GM06990 (cell line): ENCODE data around the gene RPS6KA3.

Experiments
- DNase-seq: peaks from one replicate; pipeline ENCODE4 v3.0.0-alpha.2; 2011; ENCODE audit not compliant: insufficient read length; ENCODE audit errors: extremely low read depth
- H3K27me3 ChIP-seq: replicated peaks from 2 replicates; pipeline ENCODE4 v1.6.0; 2011; ENCODE audit warnings: low read length; ENCODE audit not compliant: control insufficient read depth, insufficient read depth
- H3K36me3 ChIP-seq: 2 replicates; pipeline ENCODE4 v1.5.1; 2011; ENCODE audit warnings: low read length; ENCODE audit not compliant: control insufficient read depth, insufficient read depth
- H3K4me3 ChIP-seq: replicated peaks from 2 replicates; pipeline ENCODE4 v1.5.1; 2011; ENCODE audit warnings: low read depth, mild to moderate bottlenecking, control low read depth, low read length
- CTCF ChIP-seq: IDR thresholded peaks from 2 replicates; pipeline ENCODE4 v1.5.1; 2011; ENCODE audit warnings: low read length, control low read depth, mild to moderate bottlenecking, inconsistent platforms; ENCODE audit not compliant: insufficient read depth, poor library complexity, severe bottlenecking

RPS6KA3 gene

GRCh38 chrX:20309806-20310205 is 43.1 kb upstream of the RPS6KA3 start:
- no peak for DNase-seq
- H3K27me3 ChIP-seq = no peaks in the 10 kb centered on the region
- no peak for TF ChIP-seq CTCF
- H3K36me3 ChIP-seq = no peaks in the 10 kb centered on the region
- H3K4me3 ChIP-seq = no peak overlapping the region

GRCh38 chrX:20306668-20307067 is 40.0 kb upstream of the RPS6KA3 start:
- no peak for DNase-seq
- no peaks in the 10 kb centered on the region for H3K36me3 ChIP-seq
- TF ChIP-seq CTCF = no peak
- H3K4me3 ChIP-seq = no peak overlapping the region
- no peaks in the 10 kb centered on the region for H3K27me3 ChIP-seq

- Histone ChIP-seq H3K36me3 (no peaks in the 10 kb centered on the region), H3K27me3 (no peaks in the 10 kb centered on the region; the same call in 1 of the 2 replicates), H3K4me3 (no peak overlapping the region)
- no peak for DNase-seq
- no peak for TF ChIP-seq CTCF
These were observed 34.1 kb upstream of the RPS6KA3 start for GRCh38 chrX:20300822-20301221.

GRCh38 chrX:20294957-20295356 is 28.2 kb upstream of the RPS6KA3 start:
- Histone ChIP-seq H3K36me3 (no peaks in the 10 kb centered on the region), H3K4me3 (no peak overlapping the region), H3K27me3 (no peaks in the 10 kb centered on the region)
- no peak for DNase-seq
- no peak for TF ChIP-seq CTCF

GRCh38 chrX:20294284-20294683 is 27.6 kb upstream of the RPS6KA3 start:
- Histone ChIP-seq H3K36me3 (no peaks in the 10 kb centered on the region), H3K27me3 (no peaks in the 10 kb centered on the region), H3K4me3 (no peak overlapping the region)
- DNase-seq = no peak
- no peak for TF ChIP-seq CTCF

GRCh38 chrX:20285511-20285910 is 18.8 kb upstream of the RPS6KA3 start:
- Histone ChIP-seq H3K27me3 (no peaks in the 10 kb centered on the region), H3K4me3 (no peak overlapping the region), H3K36me3 (no peaks in the 10 kb centered on the region)
- no peak for TF ChIP-seq CTCF
- DNase-seq = no peak
